K562 (cell line): ENCODE results near the gene VIPR2. TPM values are rescaled to one million over a fixed set of nuclear protein-coding genes. Genes with fewer than 3 reads are reported as not detected.

Experiments
- ATAC-seq: fragments of 200-7000 bp; cut with Tn5 transposase; 3 replicates; pipeline ENCODE4 v1.9.1; 2020; ENCODE audit warnings: moderate library complexity
- BruUV-seq: library from RNA; stranded (reverse); fragments of 400-500 nt; replicated peaks from 2 replicates; lab custom pipeline; 2021; lab: Mats Ljungman, UMichigan
- CTCF ChIA-PET: fragments of 300-600 bp; formaldehyde crosslinking; extraction: SDS; loops from one replicate; lab custom pipeline; 2021; ENCODE audit warnings: low intra/inter-chr PET ratio; lab: Yijun Ruan, JAX
- POLR2A ChIA-PET: fragments of 300-600, 350-650 bp; sonication (Branson Sonifier 250); formaldehyde crosslinking; extraction: SDS; loops from one replicate; lab custom pipeline; 2021; ENCODE audit warnings: antibody characterized with exemption, inconsistent platforms; lab: Yijun Ruan, JAX
- DNase-seq, 4 experiments: peaks; one replicate each; pipeline versions ENCODE4 v3.0.0 to v3.0.0-alpha.2; 2011 to 2018; ENCODE audit warnings: low spot score in 3 of 4, mixed read lengths in 3 of 4; ENCODE audit errors: extremely low read depth in 1 of 4
- FAIRE-seq: peaks from 2 replicates; lab custom pipeline; 2011; peaks lifted over from hg19 to GRCh38; lab: Jason Lieb, UNC
- H2AFZ ChIP-seq: 2 replicates; pipeline ENCODE4 v1.6.0; 2011; ENCODE audit warnings: low read depth, low read length, control low read depth, inconsistent platforms
- H3K27ac ChIP-seq: fragments of 200-600 bp; 3 replicates; pipeline ENCODE4 v1.8.0; 2011; ENCODE audit warnings: low read depth, mild to moderate bottlenecking, control low read depth, inconsistent platforms, low read length, moderate library complexity, mixed read lengths; ENCODE audit errors: extremely low read depth
- H3K27me3 ChIP-seq, 2 experiments: fragments of 300-600 bp in 1 of 2; 2 replicates in 1 of 2; 3 replicates in 1 of 2; pipeline versions ENCODE4 v1.6.0 to v1.8.0; 2011; ENCODE audit warnings: inconsistent platforms in 2 of 2, low read length in 2 of 2, mild to moderate bottlenecking in 1 of 2, mixed read lengths in 1 of 2, moderate library complexity in 1 of 2; ENCODE audit not compliant: control insufficient read depth in 2 of 2, insufficient read depth in 2 of 2
- H3K36me3 ChIP-seq: fragments of 300-600 bp; 3 replicates; pipeline ENCODE4 v1.8.0; 2011; ENCODE audit warnings: mild to moderate bottlenecking, low read length, inconsistent platforms; ENCODE audit not compliant: control insufficient read depth, insufficient read depth
- H3K4me1 ChIP-seq, 2 experiments: fragments of 200-600 bp in 1 of 2; replicated peaks in 1 of 2; 2 replicates in 1 of 2; 3 replicates in 1 of 2; pipeline versions ENCODE4 v1.5.1 to v1.8.0; 2011; ENCODE audit warnings: inconsistent platforms in 2 of 2, low read length in 2 of 2, mild to moderate bottlenecking in 1 of 2, mixed read lengths in 1 of 2, moderate library complexity in 1 of 2; ENCODE audit not compliant: control insufficient read depth in 2 of 2, insufficient read depth in 2 of 2
- H3K4me2 ChIP-seq: 2 replicates; pipeline ENCODE4 v1.6.1; 2011; ENCODE audit warnings: low read length, control low read depth, inconsistent platforms, mixed read lengths; ENCODE audit not compliant: insufficient read depth
- H3K4me3 ChIP-seq: fragments of 200-600 bp; sonication (generic), shearing (Covaris generic); 2 replicates; pipeline ENCODE4 v1.5.1; 2016; ENCODE audit warnings: control low read depth, inconsistent platforms
- H3K79me2 ChIP-seq: fragments of 200-600 bp; 3 replicates; pipeline ENCODE4 v1.8.0; 2011; ENCODE audit warnings: low read length, inconsistent platforms; ENCODE audit not compliant: control insufficient read depth, insufficient read depth
- H3K9ac ChIP-seq, 2 experiments: 2 replicates each; pipeline versions ENCODE4 v1.6.0 to v1.6.1; 2011; ENCODE audit warnings: low read depth in 2 of 2, low read length in 2 of 2, control low read depth in 1 of 2, inconsistent platforms in 1 of 2, mild to moderate bottlenecking in 1 of 2, mixed read lengths in 1 of 2; ENCODE audit not compliant: insufficient read depth in 1 of 2
- H3K9me1 ChIP-seq: one replicate; pipeline ENCODE4 v1.6.0; 2011; ENCODE audit warnings: inconsistent platforms, mild to moderate bottlenecking, low read length, moderate library complexity; ENCODE audit not compliant: control insufficient read depth, insufficient read depth
- H3K9me3 ChIP-seq: replicated peaks from 2 replicates; pipeline ENCODE4 v1.5.1; 2011; ENCODE audit warnings: low read depth, low read length, inconsistent platforms; ENCODE audit not compliant: control insufficient read depth, insufficient read depth
- H4K20me1 ChIP-seq: replicated peaks from 2 replicates; pipeline ENCODE4 v1.6.1; 2011; ENCODE audit warnings: low read length, inconsistent platforms, mixed read lengths; ENCODE audit not compliant: control insufficient read depth, insufficient read depth
- C11orf30 ChIP-seq: fragments of 450-650 bp; IDR thresholded peaks from 2 replicates; pipeline ENCODE4 v1.6.1; 2016; ENCODE audit warnings: low read depth, mild to moderate bottlenecking
- EWSR1 ChIP-seq: fragments of 450-650 bp; IDR thresholded peaks from 2 replicates; pipeline ENCODE4 v1.6.1; 2018; ENCODE audit warnings: borderline replicate concordance, mild to moderate bottlenecking, low read depth, moderate library complexity; ENCODE audit not compliant: partially characterized antibody
- FOXA3 ChIP-seq, 2 experiments: fragments of 450-650 bp in 1 of 2; sonication (generic) in 1 of 2; formaldehyde crosslinking; IDR thresholded peaks in 1 of 2; conservative IDR thresholded peaks in 1 of 2; 2 replicates each; pipeline versions ENCODE4 v1.4.0 to v1.8.0; 2020 to 2022; ENCODE audit warnings: mild to moderate bottlenecking in 2 of 2, missing genetic modification reagents in 1 of 2
- GATAD2A ChIP-seq: fragments of 450-650 bp; IDR thresholded peaks from 2 replicates; pipeline ENCODE4 v1.6.1; 2017
- HMBOX1 ChIP-seq: sonication (generic); IDR thresholded peaks from 2 replicates; pipeline ENCODE4 v1.6.1; 2016
- HNRNPUL1 ChIP-seq: fragments of 200-400 bp; formaldehyde crosslinking; IDR thresholded peaks from 2 replicates; pipeline ENCODE4 v1.6.1; 2017; ENCODE audit warnings: low read length
- JUNB ChIP-seq: fragments of 450-650 bp; formaldehyde crosslinking; conservative IDR thresholded peaks from 2 replicates; pipeline ENCODE4 v1.4.0; 2020; ENCODE audit warnings: mild to moderate bottlenecking
- NCOA4 ChIP-seq: fragments of 450-650 bp; IDR thresholded peaks from 2 replicates; pipeline ENCODE4 v1.6.1; 2018; ENCODE audit warnings: mild to moderate bottlenecking; ENCODE audit not compliant: partially characterized antibody
- POLR2A ChIP-seq: fragments of 450-650 bp; conservative IDR thresholded peaks from 2 replicates; pipeline ENCODE4 v1.6.1; 2016
- RNF2 ChIP-seq: sonication (generic); IDR thresholded peaks from 2 replicates; pipeline ENCODE4 v1.6.1; 2016
- SAFB ChIP-seq: fragments of 200-400 bp; formaldehyde crosslinking; IDR thresholded peaks from 2 replicates; pipeline ENCODE4 v1.6.1; 2017; ENCODE audit warnings: low read depth, low read length, borderline replicate concordance
- SUPT5H ChIP-seq: fragments of 450-650 bp; IDR thresholded peaks from 2 replicates; pipeline ENCODE4 v1.6.1; 2016
- XRCC5 ChIP-seq: fragments of 200-400 bp; formaldehyde crosslinking; IDR thresholded peaks from 2 replicates; pipeline ENCODE4 v1.6.1; 2017; ENCODE audit warnings: low read depth, mild to moderate bottlenecking, low read length
- ZC3H4 ChIP-seq: sonication (generic); formaldehyde crosslinking; IDR thresholded peaks from 2 replicates; pipeline ENCODE4 v1.9.0; 2021; ENCODE audit warnings: missing genetic modification reagents, borderline replicate concordance
- ZNF12 ChIP-seq: sonication (generic); formaldehyde crosslinking; IDR thresholded peaks from 2 replicates; pipeline ENCODE4 v1.4.0; 2020; ENCODE audit warnings: mild to moderate bottlenecking, missing genetic modification reagents
- ZNF146 ChIP-seq: IDR thresholded peaks from one replicate; pipeline ENCODE4 v1.6.1; 2018; ENCODE audit warnings: missing compliant biosample characterization; ENCODE audit not compliant: unreplicated experiment
- ZNF57 ChIP-seq: fragments of 450-650 bp; formaldehyde crosslinking; IDR thresholded peaks from 2 replicates; pipeline ENCODE4 v1.4.0; 2020; ENCODE audit warnings: mild to moderate bottlenecking, moderate library complexity
- ZNF589 ChIP-seq: fragments of 200-800 bp; sonication (Bioruptor generic); IDR thresholded peaks from 2 replicates; pipeline ENCODE4 v1.6.1; 2016; ENCODE audit warnings: low read depth, missing genetic modification characterization, missing compliant biosample characterization
- ZNF778 ChIP-seq: fragments of 450-650 bp; formaldehyde crosslinking; IDR thresholded peaks from 2 replicates; pipeline ENCODE4 v1.4.0; 2020; ENCODE audit warnings: mild to moderate bottlenecking, moderate library complexity
- ZNF785 ChIP-seq: fragments of 250-450 bp; sonication (Bioruptor Pico); IDR thresholded peaks from 2 replicates; pipeline ENCODE4 v1.4.0; 2020; ENCODE audit warnings: mild to moderate bottlenecking
- WGBS: fragments of 100-300 bp; shearing (Covaris generic); methylation state at CpG from one replicate; pipeline ENCODE4 v1.1.6; 2016; ENCODE audit warnings: low coverage, mixed read lengths; ENCODE audit not compliant: insufficient coverage; ENCODE audit errors: missing lambda C conversion rate; 5-methylcytosine and 5-hydroxymethylcytosine counted together
- in situ Hi-C: fragments of 300-500 bp; cut with MboI; formaldehyde crosslinking; loops from 4 replicates; pipeline ENCODE4 v1.15.0; 2018; ENCODE audit warnings: inconsistent platforms, mixed read lengths
- intact Hi-C: fragments of 100-400 bp; cut with micrococcal nuclease; formaldehyde crosslinking; loops from 2 replicates; pipeline ENCODE4 v1.14.2; 2022
- polyA plus RNA-seq, 8 experiments: library from polyadenylated mRNA; depleted of rRNA in 4 of 8; stranded (reverse) in 5 of 8; unstranded in 3 of 8; fragments of >200 nt; fragmentation: Nextera tagmentation in 2 of 8; fragmentation: Illumina TruSeq in 1 of 8; extraction: Ambion mirVana in 2 of 8; extraction: Trizol in 1 of 8; gene quantifications; 2 replicates each; pipeline versions ENCODE4 v1.2.1 to v1.2.3, GENCODE V29; 2011 to 2014; ENCODE audit warnings: inconsistent platforms in 1 of 8, missing spikeins in 1 of 8
- total RNA-seq, 7 experiments: library from RNA; depleted of rRNA in 6 of 7; stranded (reverse); fragments of >200 nt in 6 of 7; fragmentation: Illumina TruSeq in 2 of 7; extraction: Trizol in 2 of 7; gene quantifications; 2 replicates each; pipeline versions ENCODE4 v1.2.1 to v1.2.3, GENCODE V29; 2011 to 2021; ENCODE audit warnings: low replicate concordance in 1 of 7

Gene VIPR2
- total and polyA plus RNA-seq, 9 of the 15 experiments (the other 6 are each of a cell fraction or from before 2014, with no cell fraction given): 0.04 TPM; not detected in 8

- ChIA-PET CTCF (no interaction called here), POLR2A (interaction anchor here (0.9 to 3.6 kb wide), 5 partner anchors 9 to 58 kb away, joined by 3 to 11 read pairs (median 6); no protein-coding TSS in a partner anchor)
- Histone ChIP-seq H3K27ac (no peak overlapping the region), H3K9me1 (no peaks in the 10 kb centered on the region), H3K9ac (no peak overlapping the region), H3K79me2 (no peaks in the 10 kb centered on the region), H3K9me3 (no peaks in the 10 kb centered on the region), H3K4me2 (no peak overlapping the region), H4K20me1 (no peaks in the 10 kb centered on the region), H3K27me3 (peaks cover 31 to 67% of the 10 kb centered on the region in 2 experiments; a peak in 4 of 5 replicates), H3K36me3 (no peaks in the 10 kb centered on the region), H3K4me1 (peaks cover 0 to 6% of the 10 kb centered on the region in 2 experiments; a peak in 1 of 5 replicates), H3K4me3 (no peak overlapping the region), H2AFZ (no peak overlapping the region)
- no TSS peak for BruUV-seq
- FAIRE-seq (no peak), DNase-seq (no peak), ATAC-seq (no peak)
- TF ChIP-seq HNRNPUL1: no peak
- no peak for TF ChIP-seq ZNF778
- TF ChIP-seq EWSR1: no peak
- no peak for TF ChIP-seq ZNF146 (CRISPR knock-in tag)
- TF ChIP-seq ZNF57 (CRISPR knock-in tag): no peak
- no peak for TF ChIP-seq JUNB (CRISPR knock-in tag)
- no peak for TF ChIP-seq NCOA4
- no peak for TF ChIP-seq SAFB
- no peak for TF ChIP-seq ZNF589 (CRISPR knock-in tag)
- no peak for TF ChIP-seq SUPT5H
- no peak for TF ChIP-seq GATAD2A
- no peak for TF ChIP-seq C11orf30
- TF ChIP-seq FOXA3 (CRISPR knock-in tag; conservative IDR thresholded peaks at IDR 0.05 in 1 of 2, IDR thresholded peaks at IDR 0.05 in 1 of 2): no peak
- TF ChIP-seq ZC3H4 (CRISPR knock-in tag): no peak
- no peak for TF ChIP-seq RNF2
- TF ChIP-seq HMBOX1: no peak
- TF ChIP-seq XRCC5: no peak
- TF ChIP-seq ZNF785 (CRISPR knock-in tag): no peak
- TF ChIP-seq POLR2A: no peak
- no peak for TF ChIP-seq ZNF12 (CRISPR knock-in tag)
- 2% methylated on average over 4 of the region's 4 CpGs for WGBS
- in situ Hi-C loops (no loop called here), intact Hi-C loops (no loop called here)
These were observed 87.0 kb downstream of the VIPR2 start for GRCh38 chr7:159057647-159058046.
